ENCODE measurements around the gene MICAL2. TPM values are rescaled to one million over a fixed set of nuclear protein-coding genes. Genes with fewer than 3 reads are reported as not detected.

MICAL2 gene
- total RNA-seq, 4 donors from 2014 or later: 24.7 to 53.7 (median 37.0) TPM

DNA sequence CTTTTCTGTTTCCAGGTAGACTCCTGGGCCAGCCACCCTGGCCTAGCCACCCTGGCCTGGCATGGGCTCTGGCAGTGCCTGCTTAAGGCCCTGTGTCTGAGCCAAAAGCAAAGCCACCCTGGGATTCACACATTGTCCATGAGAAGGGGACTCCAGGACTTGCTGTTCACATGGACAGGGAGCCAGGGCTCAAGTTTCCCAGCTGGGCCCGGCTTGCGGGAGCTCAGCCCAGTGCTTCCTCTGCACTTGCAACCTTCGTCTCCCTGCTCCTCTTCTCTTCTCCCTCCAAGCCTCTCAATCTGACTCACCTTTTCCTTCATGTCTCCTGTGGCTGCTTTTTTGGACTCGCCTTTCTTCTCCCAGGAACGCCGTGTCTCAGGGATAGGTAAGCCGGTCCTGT, 130.3 kb downstream of the MICAL2 start:
- peak; percentile 32 to 77 for DNase-seq
- intact Hi-C loops (cut with DNase I; ENCODE audit: low total_unique reads) (no loop called here), in situ Hi-C loops (cut with MboI; ENCODE audit: low sequenced_read_pairs in 4 of 4) (no loop called here)
- ATAC-seq: peak; percentile 53 to 55
- Histone ChIP-seq H3K36me3 (peaks cover 0 to 20% of the 10 kb centered on the region in 2 donors), H3K4me1 (peaks cover 13 to 27% of the 10 kb centered on the region in 2 donors), H3K4me3 (no peak overlapping the region), H3K9me3 (no peaks in the 10 kb centered on the region), H3K27ac (peak overlapping the region in 2 of 4 donors; percentile 62 to 69), H3K27me3 (no peaks in the 10 kb centered on the region)
- TF ChIP-seq, protein P1, sequence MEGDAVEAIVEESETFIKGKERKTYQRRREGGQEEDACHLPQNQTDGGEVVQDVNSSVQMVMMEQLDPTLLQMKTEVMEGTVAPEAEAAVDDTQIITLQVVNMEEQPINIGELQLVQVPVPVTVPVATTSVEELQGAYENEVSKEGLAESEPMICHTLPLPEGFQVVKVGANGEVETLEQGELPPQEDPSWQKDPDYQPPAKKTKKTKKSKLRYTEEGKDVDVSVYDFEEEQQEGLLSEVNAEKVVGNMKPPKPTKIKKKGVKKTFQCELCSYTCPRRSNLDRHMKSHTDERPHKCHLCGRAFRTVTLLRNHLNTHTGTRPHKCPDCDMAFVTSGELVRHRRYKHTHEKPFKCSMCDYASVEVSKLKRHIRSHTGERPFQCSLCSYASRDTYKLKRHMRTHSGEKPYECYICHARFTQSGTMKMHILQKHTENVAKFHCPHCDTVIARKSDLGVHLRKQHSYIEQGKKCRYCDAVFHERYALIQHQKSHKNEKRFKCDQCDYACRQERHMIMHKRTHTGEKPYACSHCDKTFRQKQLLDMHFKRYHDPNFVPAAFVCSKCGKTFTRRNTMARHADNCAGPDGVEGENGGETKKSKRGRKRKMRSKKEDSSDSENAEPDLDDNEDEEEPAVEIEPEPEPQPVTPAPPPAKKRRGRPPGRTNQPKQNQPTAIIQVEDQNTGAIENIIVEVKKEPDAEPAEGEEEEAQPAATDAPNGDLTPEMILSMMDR (IDR thresholded peaks at IDR 0.05 in 4 of 5, conservative IDR thresholded peaks at IDR 0.05 in 1 of 5): no peak
- TF ChIP-seq POLR2A (IDR thresholded peaks at IDR 0.05): no peak

DNA sequence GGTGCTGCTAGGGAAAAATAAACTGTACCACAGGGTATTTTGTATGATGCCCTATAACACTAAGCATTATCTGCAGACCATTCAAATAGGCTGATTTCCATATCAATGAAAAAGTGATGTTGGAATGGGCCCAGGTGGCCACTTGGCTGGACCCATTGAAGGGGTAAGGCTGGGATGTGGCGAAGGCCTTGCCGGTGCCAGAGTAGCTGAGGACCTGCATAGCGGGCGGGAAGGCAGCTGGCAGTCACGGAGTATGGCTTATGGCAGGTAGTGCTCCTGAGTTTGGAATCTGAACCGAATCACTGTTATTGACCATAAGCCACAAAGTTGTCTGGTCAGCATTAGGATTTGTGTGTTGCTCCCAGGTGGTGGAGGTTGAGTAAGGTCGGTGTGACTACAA, 131.0 kb downstream of the MICAL2 start:
- Histone ChIP-seq H3K4me3 (no peak overlapping the region), H3K4me1 (peaks cover 8 to 20% of the 10 kb centered on the region in 2 donors), H3K9me3 (no peaks in the 10 kb centered on the region), H3K36me3 (peaks cover 0 to 24% of the 10 kb centered on the region in 2 donors), H3K27me3 (no peaks in the 10 kb centered on the region), H3K27ac (peak overlapping the region in 1 of 4 donors; percentile 62)
- DNase-seq (no peak), ATAC-seq (no peak)
- in situ Hi-C loops (cut with MboI; ENCODE audit: low sequenced_read_pairs in 4 of 4) (no loop called here), intact Hi-C loops (cut with DNase I; ENCODE audit: low total_unique reads) (no loop called here)
- TF ChIP-seq POLR2A (IDR thresholded peaks at IDR 0.05): no peak
- TF ChIP-seq, protein P1 (IDR thresholded peaks at IDR 0.05 in 4 of 5, conservative IDR thresholded peaks at IDR 0.05 in 1 of 5): no peak

DNA sequence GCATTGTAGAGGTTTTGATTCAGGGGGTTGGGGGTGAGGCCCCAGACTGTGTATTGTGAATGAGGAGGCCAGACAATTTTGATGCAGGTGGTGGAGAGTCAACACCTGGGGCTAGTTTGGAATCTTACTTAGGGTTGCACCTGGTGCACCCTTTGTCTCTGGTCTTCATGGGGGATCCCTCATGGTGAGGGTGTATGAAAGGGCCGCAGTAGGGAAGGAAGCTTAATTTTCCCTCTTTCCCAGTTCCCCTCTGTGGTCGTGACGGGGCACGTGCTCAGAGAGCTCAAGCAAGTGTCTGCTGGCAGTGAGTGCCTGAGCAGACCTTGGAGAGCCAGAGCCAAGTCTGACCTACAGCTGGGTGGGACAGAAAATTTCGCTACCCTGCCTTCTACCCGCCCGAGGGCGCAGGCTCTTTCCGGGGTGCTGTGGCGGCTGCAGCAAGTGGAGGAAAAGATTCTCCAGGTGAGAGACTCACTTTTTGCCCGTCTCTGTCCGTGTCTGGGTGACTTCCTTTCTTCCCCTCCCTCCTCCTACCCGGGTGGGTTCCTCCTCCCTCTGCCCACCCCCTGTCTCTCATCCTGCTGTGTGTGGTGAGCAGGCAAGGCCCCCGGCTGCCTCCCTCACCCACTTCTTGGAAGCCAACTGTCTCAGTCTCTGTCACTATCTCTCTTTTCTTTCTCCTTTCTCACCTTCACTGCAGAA, 131.7 kb downstream of the MICAL2 start:
- intact Hi-C loops (cut with DNase I; ENCODE audit: low total_unique reads): no loop called here
- Histone ChIP-seq H3K36me3 (peaks cover 0 to 24% of the 10 kb centered on the region in 2 donors), H3K4me3 (no peak overlapping the region), H3K4me1 (peaks cover 8 to 20% of the 10 kb centered on the region in 2 donors), H3K27me3 (no peaks in the 10 kb centered on the region), H3K27ac (no peak overlapping the region), H3K9me3 (no peaks in the 10 kb centered on the region)
- TF ChIP-seq, protein P1 (IDR thresholded peaks at IDR 0.05 in 4 of 5, conservative IDR thresholded peaks at IDR 0.05 in 1 of 5): no peak
- TF ChIP-seq POLR2A (IDR thresholded peaks at IDR 0.05): no peak
- ATAC-seq (no peak), DNase-seq (no peak)
- in situ Hi-C loops (cut with MboI; ENCODE audit: low sequenced_read_pairs in 4 of 4): no loop called here

DNA sequence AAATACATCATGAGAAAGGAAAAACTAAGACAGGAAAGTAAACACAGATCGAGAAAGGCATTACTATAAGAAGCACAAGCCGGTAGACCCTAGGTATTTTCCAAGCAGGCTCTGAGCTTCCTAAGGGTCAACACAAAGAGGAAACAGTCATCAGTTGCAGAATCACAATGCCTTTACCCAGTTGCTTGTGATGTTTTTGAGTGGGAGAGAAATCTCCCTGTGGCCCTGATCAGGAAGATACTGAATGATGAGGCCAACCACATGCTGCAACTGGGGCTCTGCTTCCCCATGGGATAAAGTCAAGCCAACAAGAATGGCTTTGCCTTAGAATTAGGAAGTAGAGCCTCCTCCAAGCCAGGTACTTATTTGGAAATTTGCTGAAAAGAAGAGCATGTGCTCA, 132.6 kb downstream of the MICAL2 start:
- intact Hi-C loops (cut with DNase I; ENCODE audit: low total_unique reads) (no loop called here), in situ Hi-C loops (cut with MboI; ENCODE audit: low sequenced_read_pairs in 4 of 4) (no loop called here)
- peaks cover 8 to 25% of the 10 kb centered on the region in 2 donors for H3K4me1 ChIP-seq
- no peak for DNase-seq
- H3K9me3 ChIP-seq: no peaks in the 10 kb centered on the region
- no peak for TF ChIP-seq POLR2A (IDR thresholded peaks at IDR 0.05)
- TF ChIP-seq, protein P1 (IDR thresholded peaks at IDR 0.05 in 4 of 5, conservative IDR thresholded peaks at IDR 0.05 in 1 of 5): no peak
- no peak overlapping the region for H3K4me3 ChIP-seq
- no peak overlapping the region for H3K27ac ChIP-seq
- no peaks in the 10 kb centered on the region for H3K27me3 ChIP-seq
- peaks cover 0 to 24% of the 10 kb centered on the region in 2 donors for H3K36me3 ChIP-seq
- ATAC-seq: no peak

Measured in gastrocnemius medialis (tissue), 4 donors.